IPS DF 4.7 (cell line): ENCODE results near the gene GRHL1.

ENCODE experiments used
- DNase-seq: peaks from one replicate; pipeline ENCODE4 v3.0.0-alpha.2; 2013; ENCODE audit warnings: low spot score; ENCODE audit errors: extremely low read depth

The GRHL1 gene

GRCh38 chr2:9971890-9972289 is 20.4 kb downstream of the GRHL1 start:
- DNase-seq = no peak

DNA sequence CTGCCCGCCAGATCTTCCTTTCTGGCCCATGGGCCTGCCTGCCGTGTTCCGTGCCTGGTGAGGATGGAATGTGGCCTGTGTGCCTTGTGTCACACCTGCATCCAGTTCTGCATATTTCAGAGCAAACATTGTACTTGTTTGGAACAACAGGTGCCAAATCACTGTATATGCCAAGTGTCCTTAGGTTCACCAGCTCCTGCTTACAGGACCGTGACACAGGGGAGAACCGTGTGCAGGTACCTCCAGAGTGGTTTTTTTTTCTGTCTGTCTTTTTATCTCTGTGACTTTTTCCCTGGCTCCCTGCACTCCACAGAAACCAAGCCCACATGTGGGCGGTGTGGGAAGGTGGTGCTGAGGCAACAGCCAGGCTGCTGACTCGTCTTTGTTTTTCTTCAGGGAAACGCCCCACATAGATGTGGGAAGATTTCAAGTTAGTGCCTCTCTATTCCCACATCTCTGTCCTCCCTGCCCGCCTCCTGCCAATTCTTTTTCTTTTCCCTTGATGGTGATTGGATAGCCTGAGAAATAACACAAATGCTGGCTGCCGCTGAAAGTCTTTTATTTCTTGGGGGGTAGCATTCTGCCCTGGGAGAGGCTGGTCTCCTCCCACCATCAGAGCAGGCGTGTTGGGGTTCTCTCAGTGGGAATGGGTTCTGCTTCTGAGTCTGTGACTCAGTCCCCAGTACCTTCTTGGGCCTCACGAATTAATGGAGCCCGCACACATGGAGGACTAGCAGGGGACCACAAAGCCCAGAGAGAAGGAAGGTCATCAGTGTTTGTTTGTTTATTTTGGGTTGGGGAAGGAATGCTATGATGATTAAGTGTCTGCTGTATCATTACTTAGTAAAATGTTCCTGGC is 21.4 kb downstream of the GRHL1 start:
- DNase-seq = no peak

GRCh38 chr2:9973690-9974089 is 22.2 kb downstream of the GRHL1 start:
- DNase-seq = no peak

GRCh38 chr2:9974343-9974742 is 22.9 kb downstream of the GRHL1 start:
- DNase-seq = no peak

DNA sequence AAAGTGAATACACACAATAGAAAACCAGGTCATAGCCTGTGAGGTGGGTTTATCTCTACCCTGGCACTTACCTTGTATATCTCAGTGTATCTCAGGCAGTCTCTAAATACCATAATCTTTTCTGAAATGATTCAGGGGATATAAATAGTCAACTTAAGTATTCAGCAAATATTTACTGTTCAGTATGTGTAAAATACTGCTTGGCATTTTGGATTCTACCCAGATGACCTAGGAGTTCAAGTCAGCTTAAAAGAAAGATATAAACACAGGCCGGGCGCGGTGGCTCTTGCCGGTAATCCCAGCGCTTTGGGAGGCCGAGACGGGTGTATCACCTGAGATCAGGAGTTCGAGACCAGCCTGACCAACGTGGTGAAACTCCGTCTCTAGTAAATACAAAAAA is 23.8 kb downstream of the GRHL1 start:
- DNase-seq = no peak

- no peak for DNase-seq
Measured at GRCh38 chr2:9975805-9976447, 24.4 kb downstream of the GRHL1 start.

GRCh38 chr2:9979977-9980376 is 28.5 kb downstream of the GRHL1 start:
- no peak for DNase-seq

- DNase-seq = no peak
Measured at GRCh38 chr2:9980520-9980919, 29.0 kb downstream of the GRHL1 start.

DNA sequence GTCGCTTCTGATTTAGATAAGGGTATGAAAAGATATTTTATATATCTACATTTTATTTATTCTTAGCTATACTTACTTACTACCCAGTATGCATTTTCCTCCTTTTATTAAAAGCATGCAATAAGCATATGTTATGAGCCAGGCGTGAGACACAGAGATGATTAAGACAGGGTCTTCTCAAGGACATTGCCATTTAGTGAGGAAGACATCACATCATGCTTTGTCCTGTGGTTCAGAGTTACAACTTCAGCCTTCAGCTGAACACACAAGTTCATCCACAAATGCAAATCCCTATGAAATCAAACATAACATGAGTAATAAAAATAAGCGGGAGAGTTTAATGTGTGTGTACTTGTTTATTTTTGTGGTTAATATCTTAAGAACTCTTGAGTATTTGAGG is 30.2 kb downstream of the GRHL1 start:
- no peak for DNase-seq

- DNase-seq = no peak
Measured at GRCh38 chr2:9982248-9982647, 30.8 kb downstream of the GRHL1 start.

DNA sequence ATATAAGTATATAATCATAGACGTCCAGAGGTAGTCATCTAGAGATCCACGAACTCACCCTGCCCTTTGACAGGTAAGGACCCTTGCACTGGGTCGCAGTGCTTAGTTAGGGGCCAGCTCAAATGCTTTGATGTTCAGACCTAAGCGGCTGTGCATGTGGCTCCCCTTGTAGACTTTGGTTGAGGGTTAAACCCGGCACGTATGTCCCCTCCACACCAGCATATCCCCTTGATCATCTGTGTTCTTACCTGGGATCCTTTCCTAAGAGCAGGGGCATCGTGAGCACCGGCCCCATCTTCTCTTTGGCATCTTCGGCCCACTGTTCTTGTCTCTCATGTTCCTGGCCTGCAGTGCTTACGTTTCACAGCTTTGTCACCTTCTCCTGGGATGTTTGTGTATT is 31.4 kb downstream of the GRHL1 start:
- DNase-seq = no peak

- DNase-seq = no peak
Measured at GRCh38 chr2:9983401-9984216, 32.1 kb downstream of the GRHL1 start.

GRCh38 chr2:9984217-9984739 is 32.8 kb downstream of the GRHL1 start:
- DNase-seq = peak; percentile 46

DNA sequence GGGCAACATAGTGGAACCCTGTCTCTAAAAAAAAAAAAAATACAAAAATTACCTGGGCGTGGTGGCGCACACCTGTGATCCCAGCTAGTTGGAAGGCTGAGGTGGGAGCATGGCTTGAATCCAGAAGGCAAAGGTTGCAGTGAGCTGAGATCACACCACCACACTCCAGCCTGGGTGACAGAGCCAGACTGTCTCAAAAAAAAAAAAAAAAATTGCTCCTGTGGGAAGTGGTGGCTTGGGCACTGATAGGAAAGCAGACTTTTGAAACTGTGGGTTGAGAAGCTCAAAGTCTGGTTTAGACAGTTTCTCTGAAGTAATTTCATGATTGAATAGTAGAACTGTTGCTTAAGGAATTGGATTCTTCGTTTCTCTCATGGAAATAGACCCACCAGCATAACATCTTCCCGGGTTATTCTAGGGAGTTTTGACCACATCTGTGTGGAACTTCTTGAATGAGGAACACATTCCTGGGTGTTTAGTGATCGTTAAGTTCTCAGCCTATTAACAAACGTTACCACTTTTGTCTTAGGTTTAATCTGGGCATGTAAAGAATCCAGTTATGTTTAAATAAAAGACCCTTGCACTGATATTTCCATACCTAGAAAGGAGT is 33.5 kb downstream of the GRHL1 start:
- DNase-seq = no peak

DNA sequence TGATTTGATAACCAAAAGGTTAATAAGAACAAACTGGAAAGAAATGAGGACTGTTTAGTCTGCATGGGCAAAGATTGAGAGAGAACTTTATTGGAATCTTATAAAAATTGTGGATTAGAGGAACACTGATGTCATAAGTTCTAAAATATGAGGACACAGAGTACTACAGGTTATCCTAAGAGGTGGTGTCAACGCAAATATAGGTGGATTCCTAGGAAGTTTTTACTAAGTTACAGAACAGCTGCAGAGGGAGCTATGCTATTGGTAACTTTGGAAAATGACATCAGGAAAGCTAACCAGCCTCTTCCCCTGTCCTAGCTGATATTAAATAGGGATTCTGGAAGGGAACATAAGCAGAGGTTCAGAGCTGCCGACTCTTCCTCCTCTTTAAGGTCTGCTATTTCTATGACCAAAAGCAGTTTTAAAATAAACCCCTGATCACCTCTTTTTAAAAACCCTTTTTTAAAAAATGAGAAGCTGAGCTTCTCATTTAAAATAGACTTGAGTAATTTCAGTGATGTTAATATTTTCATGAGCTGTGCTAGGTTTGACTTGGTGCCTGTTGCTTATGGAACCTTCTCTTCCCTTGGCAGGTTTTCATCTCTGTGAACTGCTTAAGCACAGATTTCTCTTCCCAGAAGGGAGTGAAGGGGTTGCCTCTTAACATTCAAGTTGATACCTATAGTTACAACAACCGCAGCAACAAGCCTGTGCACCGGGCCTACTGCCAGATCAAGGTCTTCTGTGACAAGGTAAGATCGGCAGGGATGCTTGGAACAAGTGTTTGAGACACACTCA is 34.2 kb downstream of the GRHL1 start:
- no peak for DNase-seq

GRCh38 chr2:9988320-9988719 is 36.8 kb downstream of the GRHL1 start:
- no peak for DNase-seq

- DNase-seq = peak; percentile 25
Measured at GRCh38 chr2:9990736-9991135, 39.2 kb downstream of the GRHL1 start.

GRCh38 chr2:9991221-9991620 is 39.7 kb downstream of the GRHL1 start:
- no peak for DNase-seq

- no peak for DNase-seq
Measured at GRCh38 chr2:9991829-9992273, 40.4 kb downstream of the GRHL1 start.

- DNase-seq = no peak
Measured at GRCh38 chr2:9992427-9993187, 41.1 kb downstream of the GRHL1 start.
